NT2/D1 (cell line): ENCODE measurements around the gene EXOSC5.
"Not testable (repeated sequence)": the region's sequence is repeated elsewhere in the genome, so short reads cannot be mapped to it uniquely, and the experiment has no call there.

Experiments used
- SUZ12 ChIP-seq: IDR thresholded peaks from 2 replicates; pipeline ENCODE4 v1.6.1; 2011; ENCODE audit not compliant: insufficient read length, insufficient read depth; ENCODE audit errors: extremely low read depth
- YY1 ChIP-seq: IDR thresholded peaks from 2 replicates; pipeline ENCODE4 v1.6.1; 2011; ENCODE audit not compliant: insufficient read length, insufficient read depth
- ZNF274 ChIP-seq: IDR thresholded peaks from 2 replicates; pipeline ENCODE4 v1.6.1; 2011; ENCODE audit warnings: mild to moderate bottlenecking, low read depth, low read length

GRCh38 chr19:41346916-41347315 is 50.2 kb downstream of the EXOSC5 start:
- TF ChIP-seq YY1, SUZ12, ZNF274: not testable (repeated sequence)
